ENCODE measurements around the gene CCDC57.
A peak's percentile ranks its signal among the peaks of the same experiment; 100 is the strongest.

CCDC57 gene

GRCh38 chr17:82118815-82119380, 93.7 kb downstream of the CCDC57 start:
- no peak for DNase-seq

GRCh38 chr17:82118168-82118814, 94.4 kb downstream of the CCDC57 start:
- DNase-seq, result no peak

- no peak for DNase-seq
Observed at GRCh38 chr17:82117139-82118090, 95.2 kb downstream of the CCDC57 start.

GRCh38 chr17:82116246-82116645, 96.4 kb downstream of the CCDC57 start:
- DNase-seq, result no peak

- no peak for DNase-seq
Observed at GRCh38 chr17:82114872-82115271, 97.8 kb downstream of the CCDC57 start.

DNA sequence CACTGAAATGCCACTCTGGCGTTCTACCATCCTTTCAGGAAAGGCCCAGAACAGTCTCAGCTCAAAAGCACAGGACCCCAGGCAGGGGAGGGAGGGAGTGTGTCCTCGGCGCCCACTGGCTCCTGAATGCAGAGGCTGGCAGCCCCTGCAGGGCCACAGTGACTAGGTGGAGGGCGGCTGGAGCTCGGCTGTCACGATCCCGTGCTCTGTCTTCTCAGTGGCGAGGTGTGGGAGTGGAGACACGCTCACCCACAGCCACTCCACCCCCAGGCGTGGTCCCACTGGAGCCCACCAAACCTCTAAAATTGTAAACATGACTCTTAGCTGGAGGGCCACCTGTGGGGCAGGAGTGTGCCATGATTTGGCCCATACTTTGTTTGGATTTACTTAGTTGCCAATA, 98.2 kb downstream of the CCDC57 start:
- DNase-seq, result no peak

DNA sequence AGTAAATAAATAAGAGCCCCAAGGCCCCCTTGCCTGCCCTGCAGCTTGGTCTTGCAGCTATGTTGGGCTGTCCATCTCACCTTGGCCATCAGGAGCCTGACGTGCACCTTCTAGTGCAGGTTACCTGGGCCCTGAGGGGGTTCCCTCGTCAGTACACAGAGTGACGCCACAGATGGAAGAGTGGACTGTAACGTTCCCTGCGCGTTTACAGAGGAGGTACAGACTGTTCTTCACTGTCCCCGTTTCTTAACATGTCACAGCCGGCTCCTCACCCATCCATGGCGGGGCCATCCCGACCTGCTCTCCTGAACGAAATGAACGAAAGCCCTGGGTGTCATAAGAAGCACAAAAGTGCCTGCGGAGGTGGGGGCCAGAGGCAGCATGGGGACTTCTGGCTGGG, 98.7 kb downstream of the CCDC57 start:
- no peak for DNase-seq

- no peak for DNase-seq
Observed at GRCh38 chr17:82113422-82113821, 99.2 kb downstream of the CCDC57 start.

- DNase-seq, result no peak
Observed at GRCh38 chr17:82112914-82113311, 99.7 kb downstream of the CCDC57 start.

DNA sequence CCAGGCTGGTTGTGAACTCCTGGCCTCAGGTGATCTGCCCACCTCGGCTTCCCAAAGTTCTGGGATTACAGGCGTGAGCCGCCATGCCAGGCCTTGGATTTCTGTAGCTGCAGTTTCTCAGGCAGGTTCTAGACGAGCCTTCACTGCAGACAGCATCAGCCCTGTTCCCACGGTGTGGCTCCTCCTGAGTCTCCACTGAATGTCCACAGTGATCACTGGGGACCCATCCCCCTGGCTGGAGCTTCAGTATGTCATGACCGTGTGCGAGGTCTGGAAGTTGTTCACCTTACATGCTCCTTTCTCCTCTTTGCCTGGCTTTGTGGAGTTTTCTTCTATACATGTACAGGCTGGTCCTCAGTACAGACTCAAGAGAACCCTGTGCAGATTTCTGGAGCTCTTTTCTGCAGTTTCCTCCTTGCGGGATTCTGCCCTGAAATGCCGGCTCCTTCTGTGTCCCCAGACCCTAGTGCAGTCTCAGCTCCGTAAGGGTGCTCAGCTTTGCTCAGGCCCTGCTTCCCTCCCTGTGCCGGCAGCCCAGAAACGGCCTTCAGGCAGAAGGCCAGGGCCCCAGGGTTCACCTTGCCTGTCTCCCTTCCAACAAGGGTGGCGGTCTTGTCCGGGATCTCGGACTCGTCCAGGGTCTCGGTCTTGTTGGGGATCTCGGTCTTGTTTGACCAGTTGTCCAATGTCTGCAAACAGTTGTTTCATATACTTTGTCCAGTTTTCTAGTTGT, 100.3 kb downstream of the CCDC57 start:
- DNase-seq, result no peak

DNA sequence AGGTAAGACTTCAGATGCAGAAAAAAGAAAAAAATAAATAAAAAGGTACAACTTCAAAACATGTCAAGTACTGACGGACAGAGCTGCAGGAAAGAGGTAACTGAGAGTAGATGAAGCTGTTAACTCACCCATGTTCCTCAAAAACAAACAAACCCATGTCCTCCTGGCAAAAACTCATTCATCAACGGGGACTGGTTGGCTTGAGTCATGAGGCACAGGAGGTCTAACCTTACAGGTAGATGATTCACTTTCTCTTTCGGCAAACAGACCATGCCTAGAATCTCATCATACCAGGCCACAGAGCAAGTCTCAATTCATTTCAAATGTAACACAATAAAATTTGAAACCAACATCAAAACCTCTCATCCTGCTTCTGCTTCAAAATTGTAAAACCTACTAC, 102.3 kb downstream of the CCDC57 start:
- DNase-seq, result no peak

DNA sequence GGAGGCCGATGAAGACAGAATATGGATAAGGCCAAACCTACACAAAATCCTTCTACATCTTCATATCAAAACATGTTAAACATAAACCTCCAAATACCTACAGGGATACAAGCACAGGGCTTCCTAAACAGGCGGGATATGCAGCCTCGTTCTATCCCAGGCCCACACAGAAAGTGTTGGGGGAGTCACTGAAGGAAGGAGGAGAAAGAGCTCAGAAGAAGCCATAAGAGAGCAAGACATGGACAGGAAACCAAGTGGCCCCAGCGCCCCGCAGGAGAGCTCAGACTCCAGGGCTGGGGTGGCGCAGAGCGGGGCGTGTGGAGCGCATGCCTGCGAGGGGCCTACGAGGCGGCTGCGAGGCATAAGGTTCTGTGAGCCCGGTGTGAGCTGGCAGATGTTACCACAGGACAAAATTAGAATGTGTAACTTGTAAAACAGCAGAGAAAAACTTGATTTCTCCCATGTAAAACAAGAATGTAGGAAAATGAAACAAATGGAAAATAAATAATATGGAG, 103.6 kb downstream of the CCDC57 start:
- no peak for DNase-seq

DNA sequence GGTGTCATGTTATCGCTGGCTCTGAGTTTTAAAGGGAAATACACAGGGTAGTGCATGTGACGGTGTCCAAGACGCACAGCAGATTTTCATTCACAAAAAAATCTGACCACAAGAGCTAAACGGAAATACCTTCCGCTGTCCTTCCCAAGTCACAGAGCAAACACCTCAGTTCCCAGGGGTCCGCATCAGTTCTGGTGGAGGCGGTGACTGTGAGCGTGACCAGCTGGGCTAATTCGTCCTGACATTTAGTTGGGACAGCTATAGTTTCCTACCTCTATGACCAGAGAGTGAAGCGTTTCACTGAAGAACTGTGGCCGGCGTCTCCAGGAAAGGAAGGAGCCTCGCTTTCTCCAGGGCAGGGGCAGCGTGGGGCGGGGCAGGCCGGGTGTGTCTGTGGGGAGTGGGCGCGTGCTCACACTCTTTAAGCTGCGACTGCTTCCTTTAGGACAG, 104.1 kb downstream of the CCDC57 start:
- DNase-seq, result no peak

DNA sequence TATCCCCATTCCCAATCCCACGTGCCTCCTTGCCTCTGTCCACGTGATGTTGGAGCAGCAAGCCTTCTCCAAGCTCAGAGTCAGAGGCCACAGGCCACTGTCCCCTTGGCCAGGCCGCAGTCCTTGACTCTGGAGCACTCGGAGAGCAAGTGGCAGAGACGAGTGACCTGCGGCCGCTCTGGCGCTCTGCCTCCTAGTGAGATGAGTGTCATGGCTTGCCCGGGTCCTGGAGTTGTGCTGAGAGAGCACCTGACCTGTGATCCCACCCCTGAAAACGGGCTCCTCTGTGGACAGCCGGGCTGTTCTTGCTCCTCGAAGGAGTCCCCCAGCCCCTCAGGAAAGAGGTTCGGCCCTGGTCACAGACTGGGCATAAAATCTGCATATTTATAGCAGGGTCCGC, 104.6 kb downstream of the CCDC57 start:
- no peak for DNase-seq

DNA sequence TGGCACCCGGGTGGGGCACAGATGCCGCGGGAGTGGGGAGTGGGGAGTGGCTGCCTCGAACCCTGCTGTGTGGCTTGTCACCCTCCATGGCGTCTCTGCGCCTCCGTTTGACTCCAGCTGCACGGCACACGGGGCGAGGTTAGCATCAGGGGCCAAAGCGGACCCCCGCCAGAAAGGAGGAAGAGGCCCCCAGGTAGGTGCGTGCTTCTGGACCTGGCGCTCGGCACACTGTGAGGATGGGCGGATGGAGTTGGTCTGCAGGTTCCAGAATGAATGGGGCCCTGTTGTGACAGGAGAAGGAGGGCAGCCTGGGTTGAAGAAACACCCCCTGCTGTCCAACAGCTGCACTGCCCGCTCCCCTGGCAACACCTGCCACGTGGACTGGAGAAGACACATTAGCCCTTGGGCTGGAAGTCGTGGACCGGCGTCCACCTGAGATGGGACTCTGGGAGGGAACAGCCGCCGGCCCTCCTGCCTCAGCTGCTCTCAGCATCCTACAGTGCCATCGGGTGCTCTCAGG, 105.2 kb downstream of the CCDC57 start:
- no peak for DNase-seq

DNA sequence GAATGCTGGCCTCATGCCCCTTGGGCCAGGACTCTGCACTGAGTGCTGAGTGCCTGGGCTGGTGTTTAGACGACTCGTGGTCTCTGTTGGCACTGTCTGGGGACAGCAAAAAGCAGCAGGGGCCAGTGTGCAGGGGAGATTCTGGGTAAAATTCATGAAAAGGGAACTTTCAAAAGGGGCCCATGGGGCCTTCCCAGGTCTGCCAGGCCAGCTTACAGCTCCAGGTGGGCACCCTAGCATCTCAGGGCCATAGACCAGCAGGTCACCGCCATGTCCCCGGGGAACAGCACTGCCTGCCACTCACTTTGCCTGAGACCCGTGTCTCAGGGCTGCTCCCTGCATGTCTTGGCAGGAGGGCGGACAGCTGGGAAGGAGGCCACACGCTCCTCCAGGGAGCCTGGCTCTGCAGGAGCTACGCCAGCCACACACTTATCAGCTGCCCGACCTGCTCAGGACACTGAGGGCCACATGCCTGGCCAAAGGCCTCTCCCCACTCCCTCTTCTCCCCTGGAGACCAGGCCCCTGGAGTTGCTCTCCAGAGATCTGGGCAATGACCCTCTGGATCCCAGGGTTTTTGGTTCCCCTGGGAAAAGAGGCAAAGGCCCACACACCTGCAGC, 105.8 kb downstream of the CCDC57 start:
- DNase-seq, result no peak

GRCh38 chr17:82105882-82106687, 106.6 kb downstream of the CCDC57 start:
- peak; percentile 37 for DNase-seq

- DNase-seq, result no peak
Observed at GRCh38 chr17:82105417-82105881, 107.2 kb downstream of the CCDC57 start.

GRCh38 chr17:82104797-82105416, 107.7 kb downstream of the CCDC57 start:
- DNase-seq, result no peak

DNA sequence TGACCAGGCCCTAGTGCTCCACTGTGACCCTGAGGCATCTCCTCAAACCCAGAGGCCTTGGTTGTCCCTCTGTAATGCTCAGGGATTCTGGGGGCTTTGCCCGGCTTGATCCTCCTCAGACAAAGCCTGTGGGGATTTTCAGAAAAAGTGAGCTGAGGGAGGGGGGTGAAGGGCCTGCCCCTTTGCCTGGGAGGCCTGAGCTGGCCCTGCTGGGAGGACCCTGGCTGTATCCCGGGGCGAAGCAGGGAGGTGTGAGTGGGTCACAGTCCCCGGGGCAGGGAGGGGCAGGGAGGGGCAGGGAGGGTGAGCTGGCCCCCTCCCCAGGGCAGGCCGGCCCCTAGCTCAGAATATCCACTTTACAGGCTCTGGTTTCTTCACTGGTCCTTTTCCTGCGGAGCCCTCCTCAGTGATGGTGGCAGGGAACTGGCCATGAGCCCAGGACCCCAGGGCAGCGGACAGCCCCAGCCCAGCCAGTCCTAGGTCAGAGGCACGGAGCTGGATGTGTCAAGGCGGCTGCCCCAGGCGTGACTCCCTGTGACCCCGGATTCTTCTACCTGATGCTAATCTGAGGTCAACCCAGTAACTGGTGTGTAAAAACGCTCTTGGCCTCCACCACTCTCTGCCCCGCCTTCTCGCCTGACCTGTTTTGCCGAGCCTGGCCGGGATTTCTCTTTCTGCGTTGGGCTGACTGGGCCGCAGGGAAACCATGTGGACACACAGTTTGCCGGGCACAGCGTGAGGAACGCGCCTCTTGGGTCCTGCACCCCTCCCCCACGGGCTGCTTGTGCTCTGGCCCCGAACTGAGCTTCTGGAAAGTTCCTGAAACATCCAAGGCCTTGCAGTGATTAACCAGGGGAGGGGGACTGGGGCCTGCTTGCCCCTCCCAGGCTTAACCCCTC, 108.8 kb downstream of the CCDC57 start:
- no peak for DNase-seq

Measured in fibroblast of skin of right quadriceps (primary cell).